H9 (cell line): ENCODE data around the gene PRUNE2. TPM values are rescaled to one million over a fixed set of nuclear protein-coding genes. Genes with fewer than 3 reads are reported as not detected.

Source experiments
- DNase-seq: peaks from one replicate; pipeline ENCODE4 v3.0.0-alpha.2; 2017
- H2AFZ ChIP-seq: one replicate; pipeline ENCODE4 v1.6.1; 2013; ENCODE audit warnings: mild to moderate bottlenecking, low read length, control low read depth, moderate library complexity
- H2AK5ac ChIP-seq: 2 replicates; pipeline ENCODE4 v1.6.1; 2013; ENCODE audit warnings: low read length, control low read depth, mixed read lengths; ENCODE audit not compliant: insufficient read length
- H2BK120ac ChIP-seq: one replicate; pipeline ENCODE4 v1.6.1; 2013; ENCODE audit warnings: low read depth, mild to moderate bottlenecking, low read length, control low read depth, inconsistent platforms; ENCODE audit not compliant: poor library complexity, severe bottlenecking
- H2BK12ac ChIP-seq: 2 replicates; pipeline ENCODE4 v1.6.1; 2013; ENCODE audit warnings: low read length, control low read depth, mixed read lengths, low read depth; ENCODE audit not compliant: insufficient read length
- H2BK15ac ChIP-seq: 2 replicates; pipeline ENCODE4 v1.6.1; 2013; ENCODE audit warnings: low read depth, low read length, control low read depth
- H2BK20ac ChIP-seq: one replicate; pipeline ENCODE4 v1.6.1; 2013; ENCODE audit warnings: low read depth, mild to moderate bottlenecking, low read length, control low read depth, inconsistent platforms; ENCODE audit not compliant: poor library complexity, severe bottlenecking
- H2BK5ac ChIP-seq: 2 replicates; pipeline ENCODE4 v1.6.1; 2013; ENCODE audit warnings: low read length, control low read depth, mixed read lengths; ENCODE audit not compliant: insufficient read length
- H3K14ac ChIP-seq: 2 replicates; pipeline ENCODE4 v1.6.1; 2013; ENCODE audit warnings: low read length, control low read depth; ENCODE audit not compliant: insufficient read depth
- H3K18ac ChIP-seq: 2 replicates; pipeline ENCODE4 v1.6.1; 2013; ENCODE audit warnings: low read depth, mild to moderate bottlenecking, mixed read lengths, low read length, control low read depth; ENCODE audit not compliant: insufficient read length
- H3K23ac ChIP-seq: 2 replicates; pipeline ENCODE4 v1.6.1; 2013; ENCODE audit warnings: low read length, control low read depth, mixed read lengths, low read depth; ENCODE audit not compliant: insufficient read length
- H3K23me2 ChIP-seq: 2 replicates; pipeline ENCODE4 v1.6.1; 2013; ENCODE audit warnings: low read depth, mild to moderate bottlenecking, mixed read lengths, low read length, control low read depth; ENCODE audit not compliant: insufficient read length, poor library complexity, severe bottlenecking
- H3K27ac ChIP-seq: 2 replicates; pipeline ENCODE4 v1.5.1; 2013; ENCODE audit warnings: low read length, control low read depth, mixed read lengths, low read depth; ENCODE audit not compliant: insufficient read length
- H3K27me3 ChIP-seq: 2 replicates; pipeline ENCODE4 v1.6.1; 2013; ENCODE audit warnings: low read length, control low read depth, inconsistent platforms; ENCODE audit not compliant: insufficient read depth
- H3K4ac ChIP-seq: 2 replicates; pipeline ENCODE4 v1.6.1; 2013; ENCODE audit warnings: low read depth, mild to moderate bottlenecking, control low read depth, inconsistent platforms, low read length, moderate library complexity
- H3K4me1 ChIP-seq: 2 replicates; pipeline ENCODE4 v1.6.1; 2013; ENCODE audit warnings: low read length, control low read depth, inconsistent platforms; ENCODE audit not compliant: insufficient read depth
- H3K4me2 ChIP-seq: 2 replicates; pipeline ENCODE4 v1.6.1; 2013; ENCODE audit warnings: low read length, control low read depth, mixed read lengths; ENCODE audit not compliant: insufficient read length, insufficient read depth
- H3K56ac ChIP-seq: 2 replicates; pipeline ENCODE4 v1.6.1; 2013; ENCODE audit warnings: low read depth, mild to moderate bottlenecking, mixed read lengths, low read length, control low read depth; ENCODE audit not compliant: insufficient read length
- H3K79me1 ChIP-seq: 2 replicates; pipeline ENCODE4 v1.6.1; 2013; ENCODE audit warnings: low read depth, mild to moderate bottlenecking, moderate library complexity, low read length, control low read depth, inconsistent platforms; ENCODE audit not compliant: insufficient read depth, poor library complexity, severe bottlenecking
- H3K79me2 ChIP-seq: 2 replicates; pipeline ENCODE4 v1.6.1; 2013; ENCODE audit warnings: low read length, control low read depth, inconsistent platforms; ENCODE audit not compliant: insufficient read depth
- H3K9ac ChIP-seq: 2 replicates; pipeline ENCODE4 v1.6.1; 2013; ENCODE audit warnings: low read length, control low read depth, mixed read lengths; ENCODE audit not compliant: insufficient read length; ENCODE audit errors: extremely low read depth
- H3K9me3 ChIP-seq: one replicate; pipeline ENCODE4 v1.6.1; 2013; ENCODE audit warnings: low read depth, low read length, inconsistent platforms; ENCODE audit not compliant: control insufficient read depth
- H3T11ph ChIP-seq: one replicate; pipeline ENCODE4 v1.6.1; 2013; ENCODE audit warnings: mild to moderate bottlenecking, low read length, control low read depth, inconsistent platforms
- H4K20me1 ChIP-seq: one replicate; pipeline ENCODE4 v1.6.1; 2013; ENCODE audit not compliant: control insufficient read depth, insufficient read length, insufficient read depth
- H4K5ac ChIP-seq: 2 replicates; pipeline ENCODE4 v1.6.1; 2013; ENCODE audit warnings: low read depth, mild to moderate bottlenecking, mixed read lengths, low read length, control low read depth; ENCODE audit not compliant: insufficient read length
- H4K8ac ChIP-seq: replicated peaks from 2 replicates; pipeline ENCODE4 v1.6.1; 2013; ENCODE audit warnings: low read length, control low read depth, mixed read lengths, low read depth; ENCODE audit not compliant: insufficient read length
- H4K91ac ChIP-seq: 2 replicates; pipeline ENCODE4 v1.6.1; 2013; ENCODE audit warnings: low read depth, mild to moderate bottlenecking, moderate library complexity, mixed read lengths, low read length, control low read depth; ENCODE audit not compliant: insufficient read length
- H3K27ac Mint-ChIP-seq, 3 experiments: 2 replicates in 2 of 3; 3 replicates in 1 of 3; pipeline ENCODE4 v1.8.0; 2020 to 2021; ENCODE audit warnings: mixed read lengths in 3 of 3, mild to moderate bottlenecking in 1 of 3, moderate library complexity in 1 of 3
- H3K27me3 Mint-ChIP-seq: 2 replicates; pipeline ENCODE4 v1.8.0; 2021; ENCODE audit warnings: low read depth, mild to moderate bottlenecking, moderate library complexity, mixed read lengths
- H3K36me3 Mint-ChIP-seq, 3 experiments: 2 replicates in 2 of 3; 3 replicates in 1 of 3; pipeline ENCODE4 v1.8.0; 2020 to 2021; ENCODE audit warnings: low read depth in 3 of 3, mixed read lengths in 3 of 3; ENCODE audit not compliant: insufficient read depth in 1 of 3
- H3K4me1 Mint-ChIP-seq, 2 experiments: 2 replicates each; pipeline ENCODE4 v1.8.0; 2020; ENCODE audit warnings: mixed read lengths in 2 of 2
- H3K4me3 Mint-ChIP-seq, 2 experiments: 2 replicates in 1 of 2; 3 replicates in 1 of 2; pipeline ENCODE4 v1.8.0; 2020 to 2021; ENCODE audit warnings: mild to moderate bottlenecking in 2 of 2, mixed read lengths in 2 of 2, moderate library complexity in 1 of 2
- H3K9me3 Mint-ChIP-seq, 2 experiments: 2 replicates in 1 of 2; 3 replicates in 1 of 2; pipeline ENCODE4 v1.8.0; 2020; ENCODE audit warnings: mild to moderate bottlenecking in 2 of 2, mixed read lengths in 2 of 2, moderate library complexity in 1 of 2
- CTCF ChIP-seq: fragments of 200-600 bp; sonication (generic); conservative IDR thresholded peaks from 3 replicates; pipeline ENCODE4 v1.8.0; 2021; ENCODE audit warnings: antibody characterized with exemption, mild to moderate bottlenecking
- WGBS: extraction: QIAGEN DNeasy Blood & Tissue Kit; methylation state at CpG from one replicate; pipeline ENCODE4 v1.1.7; 2013; ENCODE audit warnings: missing lambda C conversion rate, low lambda C conversion rate, mixed read lengths; ENCODE audit not compliant: insufficient read length; ENCODE audit errors: extremely low coverage; 5-methylcytosine and 5-hydroxymethylcytosine counted together
- total RNA-seq: library from RNA; stranded (reverse); gene quantifications from 2 replicates; pipeline ENCODE4 v1.2.1, GENCODE V29; 2021

Gene PRUNE2
- total RNA-seq, 1 experiment from 2014 or later = 12.1 TPM

GRCh38 chr9:76883341-76883855 lies 22.5 kb downstream of the PRUNE2 start:
- Histone ChIP-seq H3K9me3 (no peaks in the 10 kb centered on the region), H2AFZ (no peak overlapping the region), H2AK5ac (no peak overlapping the region), H4K91ac (no peak overlapping the region), H3K79me1 (no peaks in the 10 kb centered on the region), H3K27ac (no peak overlapping the region), H3K27me3 (no peaks in the 10 kb centered on the region), H2BK15ac (no peak overlapping the region), H4K20me1 (no peaks in the 10 kb centered on the region), H3K4me2 (no peak overlapping the region), H4K5ac (no peak overlapping the region), H3K23me2 (no peaks in the 10 kb centered on the region), H4K8ac (no peak overlapping the region), H3K14ac (no peak overlapping the region), H2BK20ac (no peak overlapping the region), H2BK120ac (no peak overlapping the region), H3K18ac (no peak overlapping the region), H3K56ac (no peak overlapping the region), H3K4ac (no peak overlapping the region), H3T11ph (no peak overlapping the region), H3K9ac (no peak overlapping the region), H2BK12ac (no peak overlapping the region), H3K79me2 (no peaks in the 10 kb centered on the region), H3K4me1 (peaks cover 18% of the 10 kb centered on the region), H2BK5ac (no peak overlapping the region), H3K23ac (no peak overlapping the region)
- Mint-ChIP-seq H3K4me3 (no peak overlapping the region), H3K36me3 (peaks cover 0 to 5% (median 4%) of the 10 kb centered on the region in 3 experiments; a peak in 4 of 7 replicates), H3K27ac (no peak overlapping the region), H3K4me1 (peaks cover 30 to 38% of the 10 kb centered on the region in 2 experiments), H3K9me3 (no peaks in the 10 kb centered on the region; a peak in 1 of 5 replicates), H3K27me3 (no peaks in the 10 kb centered on the region)
- TF ChIP-seq CTCF = no peak
- DNase-seq = no peak
- no CpG with 5 or more reads among the region's 3 CpGs for WGBS
